ENCODE measurements around the gene SLC2A14. TPM values are rescaled to one million over a fixed set of nuclear protein-coding genes. Genes with fewer than 3 reads are reported as not detected.
"Not testable (repeated sequence)": the region's sequence is repeated elsewhere in the genome, so short reads cannot be mapped to it uniquely, and the experiment has no call there.

Gene SLC2A14
- total and polyA plus RNA-seq, 2 experiments from 2014 or later = 6.1 to 6.6 TPM

DNA sequence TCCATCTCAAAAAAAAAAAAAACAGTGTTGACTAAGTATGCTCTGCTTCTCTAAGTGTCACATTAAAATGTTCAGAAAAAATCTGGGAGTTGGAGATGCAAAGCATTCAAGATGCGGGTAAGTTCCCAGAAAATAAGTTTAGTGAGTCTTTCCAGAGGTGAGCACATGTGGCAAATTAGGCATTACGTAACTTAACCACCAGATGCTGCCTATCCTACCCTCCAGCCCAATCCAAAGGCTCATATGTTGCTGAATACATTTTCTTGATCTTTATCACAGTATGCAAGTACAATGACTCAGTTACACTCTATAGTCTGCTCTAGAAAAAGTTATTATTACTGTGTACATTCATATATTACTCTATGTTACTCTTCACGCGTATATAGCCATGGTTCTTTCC, 3.6 kb downstream of the SLC2A14 start:
- WGBS (ENCODE audit: low lambda C conversion rate, missing lambda C conversion rate) = 91% methylated on average over 4 of the region's 4 CpGs
- H3K36me3 ChIP-seq (replicated peaks; ENCODE audit: insufficient read depth, low read depth) = no peaks in the 10 kb centered on the region
- no peak for TF ChIP-seq EZH2phosphoT487 (IDR thresholded peaks at IDR 0.05; ENCODE audit: low read depth, severe bottlenecking, unreplicated experiment)
- TF ChIP-seq CTCF (IDR thresholded peaks at IDR 0.05; ENCODE audit: poor library complexity) = no peak
- no peak for TF ChIP-seq EZH2 (IDR thresholded peaks at IDR 0.05; ENCODE audit: borderline replicate concordance)

DNA sequence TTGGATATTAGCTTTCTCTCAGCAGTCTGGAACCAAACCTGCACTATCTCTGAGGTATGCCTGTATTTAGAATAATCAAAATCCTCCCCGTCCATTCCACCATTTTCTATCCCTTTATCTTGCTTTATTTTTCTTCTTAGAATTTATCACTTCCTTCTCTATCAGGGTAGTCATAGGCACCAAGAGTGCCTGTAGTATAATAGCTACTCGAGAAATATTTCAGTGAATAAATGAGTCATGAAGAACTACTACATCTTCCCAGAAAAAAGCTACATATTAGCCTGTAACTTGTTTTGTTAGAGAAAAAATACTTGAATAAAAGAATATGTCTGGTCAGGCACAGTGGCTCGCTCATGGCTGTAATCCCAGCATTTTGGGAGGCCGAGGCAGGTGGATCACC, 4.3 kb downstream of the SLC2A14 start:
- Histone ChIP-seq H3K4me1 (ENCODE audit: insufficient read depth) (no peaks in the 10 kb centered on the region), H3K4me3 (no peak overlapping the region), H3K9me2 (replicated peaks; ENCODE audit: insufficient read depth) (no peaks in the 10 kb centered on the region), H4K20me1 (ENCODE audit: insufficient read depth, poor library complexity, severe bottlenecking) (no peaks in the 10 kb centered on the region), H3K27me3 (no peaks in the 10 kb centered on the region), H3K4me2 (no peak overlapping the region), H3K9me3 (ENCODE audit: low read depth) (no peaks in the 10 kb centered on the region), H3K36me3 (replicated peaks; ENCODE audit: insufficient read depth, low read depth) (no peaks in the 10 kb centered on the region), H3K79me2 (no peaks in the 10 kb centered on the region), H2AFZ (no peak overlapping the region), H3K27ac (no peak overlapping the region)
- DNase-seq (ENCODE audit: low spot score) = no peak
- WGBS (ENCODE audit: low lambda C conversion rate, missing lambda C conversion rate) = 82% methylated on average over 4 of the region's 4 CpGs
- TF ChIP-seq EZH2phosphoT487 (IDR thresholded peaks at IDR 0.05; ENCODE audit: low read depth, severe bottlenecking, unreplicated experiment) (no peak), EZH2 (IDR thresholded peaks at IDR 0.05; ENCODE audit: borderline replicate concordance) (no peak), CTCF (IDR thresholded peaks at IDR 0.05; ENCODE audit: poor library complexity) (no peak)

More for the DNA sequence above, 3.6 kb downstream of the SLC2A14 start:
- Histone ChIP-seq H3K9me2 (replicated peaks; ENCODE audit: insufficient read depth) (no peaks in the 10 kb centered on the region), H3K9me3 (ENCODE audit: low read depth) (no peaks in the 10 kb centered on the region), H3K27ac (no peak overlapping the region), H3K4me2 (no peak overlapping the region), H4K20me1 (ENCODE audit: insufficient read depth, poor library complexity, severe bottlenecking) (no peaks in the 10 kb centered on the region), H3K4me3 (no peak overlapping the region), H3K4me1 (ENCODE audit: insufficient read depth) (no peaks in the 10 kb centered on the region), H2AFZ (no peak overlapping the region), H3K27me3 (no peaks in the 10 kb centered on the region), H3K79me2 (no peaks in the 10 kb centered on the region)
- DNase-seq (ENCODE audit: low spot score) = no peak

DNA sequence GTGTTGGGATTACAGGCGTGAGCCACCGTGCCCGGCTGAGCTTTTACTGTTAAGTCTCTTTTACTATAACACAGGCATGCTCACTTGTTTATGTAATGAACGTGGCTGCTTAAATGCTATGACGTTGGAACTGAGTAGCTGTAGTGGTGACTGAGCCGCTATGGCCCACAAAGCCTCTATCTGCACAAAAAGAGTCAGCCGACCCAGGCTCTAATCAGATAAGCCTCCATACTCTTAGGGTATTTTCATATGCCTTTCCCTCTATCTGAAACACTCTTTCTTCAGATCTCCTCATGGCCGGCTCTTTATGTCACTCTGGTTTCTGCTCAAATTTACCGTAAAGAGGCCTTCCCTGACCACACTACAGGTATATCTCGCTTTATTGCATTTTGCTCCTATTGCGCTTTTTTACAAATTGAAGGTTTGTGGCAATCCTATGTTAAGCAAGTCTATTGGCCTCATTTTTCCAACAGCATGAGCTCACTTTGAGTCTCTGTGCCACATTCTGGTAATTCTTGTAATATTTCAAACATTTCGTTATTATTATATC, 8.0 kb downstream of the SLC2A14 start:
- H3K79me2 ChIP-seq = no peaks in the 10 kb centered on the region
- no peak overlapping the region for H2AFZ ChIP-seq
- no peaks in the 10 kb centered on the region for H3K27me3 ChIP-seq
- no peaks in the 10 kb centered on the region for H4K20me1 ChIP-seq (ENCODE audit: insufficient read depth, poor library complexity, severe bottlenecking)
- H3K9me2 ChIP-seq (replicated peaks; ENCODE audit: insufficient read depth) = no peaks in the 10 kb centered on the region
- 70% methylated on average over 12 of the region's 12 CpGs for WGBS (ENCODE audit: low lambda C conversion rate, missing lambda C conversion rate)
- peaks cover 9% of the 10 kb centered on the region for H3K4me1 ChIP-seq (ENCODE audit: insufficient read depth)
- no peaks in the 10 kb centered on the region for H3K36me3 ChIP-seq (replicated peaks; ENCODE audit: insufficient read depth, low read depth)
- no peak overlapping the region for H3K27ac ChIP-seq
- DNase-seq (ENCODE audit: low spot score) = no peak
- TF ChIP-seq EZH2phosphoT487 (IDR thresholded peaks at IDR 0.05; ENCODE audit: low read depth, severe bottlenecking, unreplicated experiment) = no peak
- no peak for TF ChIP-seq CTCF (IDR thresholded peaks at IDR 0.05; ENCODE audit: poor library complexity)
- no peak for TF ChIP-seq EZH2 (IDR thresholded peaks at IDR 0.05; ENCODE audit: borderline replicate concordance)
- no peak overlapping the region for H3K4me3 ChIP-seq
- H3K4me2 ChIP-seq = no peak overlapping the region
- H3K9me3 ChIP-seq (ENCODE audit: low read depth) = no peaks in the 10 kb centered on the region

- H3K4me1 ChIP-seq (ENCODE audit: insufficient read depth); H3K4me2 ChIP-seq; H3K27me3 ChIP-seq; H3K9me3 ChIP-seq (ENCODE audit: low read depth); H2AFZ ChIP-seq; H4K20me1 ChIP-seq (ENCODE audit: insufficient read depth, poor library complexity, severe bottlenecking); H3K36me3 ChIP-seq (replicated peaks; ENCODE audit: insufficient read depth, low read depth); H3K79me2 ChIP-seq; DNase-seq (ENCODE audit: low spot score); H3K9me2 ChIP-seq (replicated peaks; ENCODE audit: insufficient read depth); H3K27ac ChIP-seq; H3K4me3 ChIP-seq: not testable (repeated sequence)
- 83% methylated on average over 20 of the region's 20 CpGs for WGBS (ENCODE audit: low lambda C conversion rate, missing lambda C conversion rate)
These were observed 9.8 kb downstream of the SLC2A14 start for GRCh38 chr12:7862814-7863348.

DNA sequence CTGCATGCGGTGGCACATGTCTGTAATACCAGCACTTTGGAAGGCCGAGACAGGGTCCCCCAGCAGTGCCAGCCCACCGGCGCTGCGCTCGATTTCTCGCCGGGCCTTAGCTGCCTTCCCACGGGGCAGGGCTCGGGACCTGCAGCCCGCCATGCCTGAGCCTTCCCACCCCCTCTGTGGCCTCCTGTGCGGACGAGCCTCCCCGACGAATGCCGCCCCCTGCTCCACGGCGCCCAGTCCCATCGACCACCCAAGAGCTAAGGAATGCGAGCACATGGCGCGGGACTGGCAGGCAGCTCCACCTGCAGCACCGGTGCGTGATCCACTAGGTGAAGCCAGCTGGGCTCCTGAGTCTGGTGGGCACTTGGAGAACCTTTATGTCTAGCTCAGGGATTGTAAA, 10.4 kb downstream of the SLC2A14 start:
- H3K4me2 ChIP-seq; H3K9me2 ChIP-seq (replicated peaks; ENCODE audit: insufficient read depth); H3K36me3 ChIP-seq (replicated peaks; ENCODE audit: insufficient read depth, low read depth); H3K27ac ChIP-seq; H3K79me2 ChIP-seq; H2AFZ ChIP-seq; H3K4me1 ChIP-seq (ENCODE audit: insufficient read depth); DNase-seq (ENCODE audit: low spot score); H3K27me3 ChIP-seq; H4K20me1 ChIP-seq (ENCODE audit: insufficient read depth, poor library complexity, severe bottlenecking); H3K4me3 ChIP-seq; H3K9me3 ChIP-seq (ENCODE audit: low read depth): not testable (repeated sequence)
- 99% methylated on average over 23 of the region's 24 CpGs for WGBS (ENCODE audit: low lambda C conversion rate, missing lambda C conversion rate)

All from hepatocyte (in vitro differentiated cells).